GM12891 (cell line): ENCODE measurements around the gene SYCE1.
"Not testable (repeated sequence)": the region's sequence is repeated elsewhere in the genome, so short reads cannot be mapped to it uniquely, and the experiment has no call there.

Experiments used
- DNase-seq: peaks from one replicate; pipeline ENCODE4 v3.0.0; 2011; ENCODE audit warnings: low spot score; ENCODE audit not compliant: insufficient read length
- FAIRE-seq: peaks from 2 replicates; lab custom pipeline; 2011; peaks lifted over from hg19 to GRCh38; lab: Jason Lieb, UNC
- PAX5 ChIP-seq: IDR thresholded peaks from 2 replicates; pipeline ENCODE4 v1.6.1; 2011; ENCODE audit warnings: low read length, moderate library complexity, mild to moderate bottlenecking; ENCODE audit not compliant: insufficient read depth, severe bottlenecking
- POLR2A ChIP-seq: IDR thresholded peaks from 2 replicates; pipeline ENCODE4 v1.6.1; 2011; ENCODE audit warnings: low read depth, low read length, control low read depth
- POLR2AphosphoS5 ChIP-seq: IDR thresholded peaks from 2 replicates; pipeline ENCODE4 v1.6.1; 2011; ENCODE audit warnings: low read depth, low read length, control low read depth
- POU2F2 ChIP-seq: IDR thresholded peaks from 2 replicates; pipeline ENCODE4 v1.6.1; 2011; ENCODE audit warnings: low read depth, mild to moderate bottlenecking, control low read depth, low read length, moderate library complexity
- SPI1 ChIP-seq: IDR thresholded peaks from 2 replicates; pipeline ENCODE4 v1.6.1; 2011; ENCODE audit warnings: low read depth, low read length, control low read depth
- TAF1 ChIP-seq: IDR thresholded peaks from 2 replicates; pipeline ENCODE4 v1.6.1; 2011; ENCODE audit warnings: low read depth, low read length, control low read depth

The SYCE1 gene

DNA sequence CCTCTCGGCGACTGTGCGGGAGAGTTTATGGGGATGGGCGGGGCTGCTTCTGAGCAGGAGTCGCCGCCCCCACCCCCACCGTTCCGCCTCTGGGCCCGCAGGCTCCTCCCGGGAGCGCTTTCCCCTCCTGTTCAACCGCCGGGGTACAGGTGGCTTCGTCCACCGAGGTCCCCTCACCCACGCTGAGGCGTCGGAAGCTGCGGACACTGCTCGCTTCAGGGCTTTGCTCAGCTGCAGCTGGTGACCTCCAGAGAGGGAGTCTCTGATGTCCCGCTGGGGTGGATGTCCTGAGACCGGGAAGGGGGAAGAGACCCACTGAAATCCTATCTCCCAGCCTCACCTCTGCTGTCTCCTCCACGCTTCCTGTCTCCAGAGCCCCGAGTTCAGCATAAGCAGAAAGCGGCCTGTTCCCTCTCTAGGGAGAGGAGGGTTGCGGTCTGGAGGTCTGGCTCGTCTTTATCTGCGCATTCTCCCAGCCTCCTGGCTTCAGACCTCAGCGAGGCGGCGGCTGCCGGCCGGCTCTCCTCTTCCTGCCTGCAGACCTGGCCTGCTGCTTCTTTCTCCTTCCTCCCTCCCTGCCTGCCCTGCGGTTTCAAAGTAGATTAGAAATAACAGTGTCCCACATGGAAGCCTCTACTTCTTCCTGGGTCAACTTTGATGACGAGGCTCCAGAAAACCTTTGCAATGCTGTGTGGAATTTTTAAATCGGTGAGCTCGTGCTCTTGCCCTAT, 36.4 kb downstream of the SYCE1 start:
- DNase-seq, result no peak
- TF ChIP-seq POLR2AphosphoS5, result no peak
- no peak for TF ChIP-seq TAF1
- no peak for TF ChIP-seq SPI1
- no peak for TF ChIP-seq POU2F2
- no peak for TF ChIP-seq POLR2A
- no peak for TF ChIP-seq PAX5
- FAIRE-seq, result no peak

DNA sequence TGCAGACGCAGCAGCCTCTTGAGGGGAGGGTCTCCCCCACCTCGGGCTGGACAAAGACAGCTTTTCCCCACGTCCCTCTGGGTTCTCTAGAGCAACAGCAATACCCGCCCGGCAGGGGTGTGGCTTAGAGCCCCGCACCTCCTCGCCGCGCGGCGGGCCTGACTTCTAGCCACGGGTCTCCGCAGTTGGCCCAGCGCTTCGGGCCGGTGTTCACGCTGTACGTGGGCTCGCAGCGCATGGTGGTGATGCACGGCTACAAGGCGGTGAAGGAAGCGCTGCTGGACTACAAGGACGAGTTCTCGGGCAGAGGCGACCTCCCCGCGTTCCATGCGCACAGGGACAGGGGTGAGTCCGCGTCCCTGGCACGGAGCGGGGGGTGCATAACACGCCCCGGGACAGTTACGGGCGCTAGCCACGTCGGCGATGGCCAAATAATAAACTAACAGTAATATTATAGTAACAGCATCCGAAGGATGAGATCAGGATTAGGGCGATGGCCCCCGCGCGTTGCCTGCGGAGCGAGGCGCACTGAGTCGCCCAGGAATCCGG, 37.0 kb downstream of the SYCE1 start:
- FAIRE-seq (no peak), DNase-seq (no peak)
- TF ChIP-seq SPI1, result no peak
- TF ChIP-seq POLR2AphosphoS5, result no peak
- TF ChIP-seq POU2F2, result no peak
- no peak for TF ChIP-seq TAF1
- no peak for TF ChIP-seq POLR2A
- TF ChIP-seq PAX5, result no peak

DNA sequence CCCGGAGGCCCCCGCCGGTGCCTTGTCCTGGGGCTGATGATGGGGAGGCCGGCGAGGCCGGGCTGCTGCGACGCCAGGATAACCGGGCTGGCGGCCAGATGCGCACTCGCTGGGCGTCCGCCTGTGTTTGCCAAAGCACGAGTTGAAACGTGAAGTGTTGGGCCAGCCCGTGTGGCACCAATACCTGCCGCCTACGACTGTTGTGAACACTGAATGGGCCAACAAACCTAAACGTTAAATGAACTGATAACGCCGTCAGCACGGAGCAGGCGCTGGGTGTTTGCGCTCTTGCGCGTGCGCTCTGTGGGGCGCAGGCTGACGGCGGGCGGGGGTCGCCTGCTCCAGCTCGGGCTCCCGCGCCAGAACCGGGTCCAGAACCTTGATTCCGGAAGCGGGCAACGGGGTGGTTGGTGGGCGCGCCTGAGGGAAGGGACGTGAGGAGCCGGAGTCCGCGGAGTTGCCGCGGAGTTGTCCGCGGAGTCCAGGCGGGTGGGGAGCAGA, 37.6 kb downstream of the SYCE1 start:
- no peak for DNase-seq
- TF ChIP-seq POLR2AphosphoS5, result no peak
- TF ChIP-seq PAX5, result no peak
- TF ChIP-seq POLR2A, result no peak
- no peak for TF ChIP-seq TAF1
- no peak for FAIRE-seq

DNA sequence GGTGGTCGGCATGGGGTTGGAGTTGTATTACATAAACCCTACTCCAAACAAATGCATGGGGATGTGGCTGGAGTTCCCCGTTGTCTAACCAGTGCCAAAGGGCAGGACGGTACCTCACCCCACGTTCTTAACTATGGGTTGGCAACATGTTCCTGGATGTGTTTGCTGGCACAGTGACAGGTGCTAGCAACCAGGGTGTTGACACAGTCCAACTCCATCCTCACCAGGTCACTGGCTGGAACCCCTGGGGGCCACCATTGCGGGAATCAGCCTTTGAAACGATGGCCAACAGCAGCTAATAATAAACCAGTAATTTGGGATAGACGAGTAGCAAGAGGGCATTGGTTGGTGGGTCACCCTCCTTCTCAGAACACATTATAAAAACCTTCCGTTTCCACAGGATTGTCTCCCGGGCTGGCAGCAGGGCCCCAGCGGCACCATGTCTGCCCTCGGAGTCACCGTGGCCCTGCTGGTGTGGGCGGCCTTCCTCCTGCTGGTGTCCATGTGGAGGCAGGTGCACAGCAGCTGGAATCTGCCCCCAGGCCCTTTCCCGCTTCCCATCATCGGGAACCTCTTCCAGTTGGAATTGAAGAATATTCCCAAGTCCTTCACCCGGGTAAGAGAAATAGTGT, 38.3 kb downstream of the SYCE1 start, which contains the start of gene CYP2E1:
Gene CYP2E1 (plus strand): TSS at position 407 of the 632 bp plus-strand sequence. CDS start 33 bp downstream, at position 440.
- FAIRE-seq, result no peak
- TF ChIP-seq POLR2AphosphoS5 (no peak), TAF1 (no peak), PAX5 (no peak), POU2F2 (no peak), SPI1 (no peak), POLR2A (no peak)
- no peak for DNase-seq

DNA sequence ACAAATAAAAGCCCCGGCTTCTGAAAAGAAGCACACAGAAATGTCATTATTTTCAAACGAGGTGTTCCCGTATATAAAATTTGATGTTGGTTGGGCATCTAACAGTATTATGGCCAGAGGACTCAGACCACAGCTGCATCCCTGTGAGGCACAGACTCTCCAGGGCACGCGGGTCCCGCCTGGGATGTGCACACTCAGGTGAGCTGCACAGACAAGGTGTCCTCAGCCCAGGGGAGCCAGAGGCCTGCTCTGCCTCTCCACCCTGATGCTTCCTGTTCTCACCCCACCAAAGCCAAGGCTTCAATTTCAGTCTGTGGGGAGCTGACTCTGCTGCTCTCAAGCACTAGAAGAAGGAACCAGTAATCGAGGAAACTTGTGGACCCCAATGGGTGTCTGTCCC, 39.9 kb downstream of the SYCE1 start:
- DNase-seq, result no peak
- TF ChIP-seq SPI1, result no peak
- TF ChIP-seq POU2F2, result no peak
- no peak for TF ChIP-seq POLR2A
- TF ChIP-seq TAF1, result no peak
- FAIRE-seq, result no peak

- TF ChIP-seq PAX5 (no peak), SPI1 (no peak), POLR2AphosphoS5 (no peak), TAF1 (no peak), POU2F2 (no peak), POLR2A (no peak)
- DNase-seq, result no peak
- no peak for FAIRE-seq
Measured at GRCh38 chr10:133523631-133524203, 41.7 kb downstream of the SYCE1 start.

DNA sequence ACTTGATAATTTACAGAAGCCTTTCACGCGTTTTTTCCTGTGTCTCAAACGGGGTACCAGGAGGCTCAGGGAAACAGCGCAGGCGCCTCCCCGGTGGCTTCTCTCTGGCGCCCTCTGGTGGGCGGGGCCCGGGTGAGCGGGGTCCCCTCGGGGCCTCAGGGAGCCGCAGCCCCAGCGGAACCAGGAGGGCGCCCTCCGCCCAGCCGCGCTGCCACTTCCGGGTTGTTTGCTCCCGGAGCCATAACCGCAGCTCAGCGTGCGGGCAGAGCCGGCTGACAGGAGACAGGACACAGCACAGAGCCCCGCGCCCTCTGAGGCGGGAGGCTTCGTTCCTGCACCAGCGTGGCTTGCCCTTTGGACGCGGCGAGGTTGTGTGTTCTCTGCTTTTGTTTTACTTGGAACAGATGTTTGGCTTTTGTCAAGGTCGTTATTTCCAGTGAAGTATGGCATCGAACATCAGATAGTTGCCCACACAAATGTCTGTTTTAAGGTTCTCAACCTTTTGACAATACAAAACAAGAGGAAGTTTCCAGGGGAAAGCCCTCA, 45.1 kb downstream of the SYCE1 start:
- TF ChIP-seq POU2F2 (no peak), POLR2AphosphoS5 (no peak), PAX5 (no peak), TAF1 (no peak), SPI1 (0 out of 2 replicates have a peak, but pooled peaks have one; percentile 3)
- DNase-seq (peak; percentile 77), FAIRE-seq (peak; percentile 90)

DNA sequence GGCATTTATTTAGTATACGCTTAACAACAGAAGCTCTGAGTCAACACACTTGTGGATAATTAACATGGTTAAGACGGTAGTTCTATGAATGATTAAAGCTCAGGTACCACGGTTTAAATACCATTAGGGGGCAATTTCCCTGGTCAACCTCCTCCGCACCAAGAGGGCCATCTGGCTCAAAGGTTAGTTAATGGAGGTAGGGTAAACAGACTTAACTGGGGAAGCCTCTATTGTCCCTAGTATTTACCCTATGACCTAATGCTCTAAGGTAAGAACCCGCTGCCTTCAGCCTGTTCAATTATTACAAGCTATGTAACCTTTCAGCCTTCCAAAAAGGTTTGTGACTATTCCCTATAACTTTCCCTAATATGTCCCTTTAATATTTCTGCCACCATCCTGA, 46.9 kb downstream of the SYCE1 start:
- not testable (repeated sequence) for FAIRE-seq

DNA sequence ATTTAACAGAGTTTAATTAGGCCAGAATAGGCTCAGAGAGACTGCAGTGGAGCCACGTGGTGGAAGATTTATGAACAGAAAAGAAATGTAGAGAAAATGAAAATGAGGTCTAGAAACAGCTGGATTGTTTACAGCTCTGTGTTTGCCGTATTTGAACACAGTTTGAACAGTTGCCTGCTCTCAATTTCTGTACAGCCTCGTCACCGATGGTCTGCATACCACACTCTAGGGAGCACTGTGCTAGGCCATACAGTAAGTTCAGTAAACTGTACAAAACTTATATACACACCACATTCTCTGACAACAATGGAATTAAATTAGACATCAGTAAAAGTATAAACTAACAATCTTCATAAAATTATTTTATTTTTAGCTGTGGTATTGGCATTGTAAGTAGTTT, 49.3 kb downstream of the SYCE1 start:
- DNase-seq (no peak), FAIRE-seq (no peak)
- no peak for TF ChIP-seq PAX5
- TF ChIP-seq TAF1, result no peak
- TF ChIP-seq POLR2AphosphoS5, result no peak
- TF ChIP-seq POU2F2, result no peak
- no peak for TF ChIP-seq POLR2A
- TF ChIP-seq SPI1, result no peak

More for the DNA sequence above, 46.9 kb downstream of the SYCE1 start:
- not testable (repeated sequence) for DNase-seq

- DNase-seq (no peak), FAIRE-seq (no peak)
- TF ChIP-seq SPI1 (no peak), POLR2A (no peak), POLR2AphosphoS5 (no peak), PAX5 (no peak), TAF1 (no peak), POU2F2 (no peak)
Measured at GRCh38 chr10:133515471-133515870, 49.9 kb downstream of the SYCE1 start.
